Peyer's patch (tissue), 4 donors: ENCODE results near the gene ZNF324. TPM values are rescaled to one million over a fixed set of nuclear protein-coding genes. Genes with fewer than 3 reads are reported as not detected.

Experiments
- DNase-seq, 3 donors: peaks; one replicate each; pipeline ENCODE4 v3.0.0-alpha.2; 2017 to 2019
- H3K27ac ChIP-seq, 4 donors: fragments of 200-600 bp; sonication (generic); one replicate each; pipeline ENCODE4 v1.5.1; 2016 to 2019
- H3K27me3 ChIP-seq, 2 donors: fragments of 200-600 bp; sonication (generic); one replicate each; pipeline ENCODE4 v1.5.1; 2019
- H3K36me3 ChIP-seq, 3 donors: fragments of 200-600 bp; sonication (generic); one replicate each; pipeline ENCODE4 v1.5.1; 2016 to 2019
- H3K4me1 ChIP-seq, 4 donors: fragments of 200-600 bp; sonication (generic); one replicate each; pipeline ENCODE4 v1.5.1; 2016 to 2019
- H3K4me3 ChIP-seq, 4 donors: fragments of 200-600 bp; sonication (generic); 1 replicate in 3 of 4; 2 replicates in 1 of 4; pipeline ENCODE4 v1.5.1; 2016 to 2019; ENCODE audit warnings: mild to moderate bottlenecking in 1 of 4
- H3K9me3 ChIP-seq, 4 donors: fragments of 200-600 bp; sonication (generic); one replicate each; pipeline ENCODE4 v1.5.1; 2016 to 2019; ENCODE audit warnings: mild to moderate bottlenecking in 1 of 4
- CTCF ChIP-seq, 6 experiments: fragments of 450-650 bp in 4 of 6; fragments of 200-600 bp in 2 of 6; sonication (generic) in 1 of 6; IDR thresholded peaks; one replicate each; pipeline ENCODE4 v1.5.1; 2017 to 2019; ENCODE audit warnings: antibody characterized with exemption in 6 of 6, mild to moderate bottlenecking in 3 of 6, moderate library complexity in 1 of 6
- POLR2A ChIP-seq, 2 donors: fragments of 450-650 bp; IDR thresholded peaks; one replicate each; pipeline ENCODE4 v1.5.1; 2017; ENCODE audit warnings: antibody characterized with exemption in 2 of 2, mild to moderate bottlenecking in 2 of 2, moderate library complexity in 2 of 2
- total RNA-seq, 4 donors: library from RNA; depleted of rRNA; stranded (reverse); fragments of >200 nt; gene quantifications; one replicate each; pipeline ENCODE4 v1.1.0, GENCODE V29; 2016

The ZNF324 gene
- total RNA-seq, 4 donors from 2014 or later: 12.4 to 31.2 (median 22.7) TPM

GRCh38 chr19:58473775-58474174 lies 6.9 kb downstream of the ZNF324 start:
- Histone ChIP-seq H3K9me3 (no peaks in the 10 kb centered on the region), H3K36me3 (peaks cover 0 to 38% (median 0%) of the 10 kb centered on the region in 3 donors), H3K4me3 (no peak overlapping the region), H3K27me3 (no peaks in the 10 kb centered on the region), H3K4me1 (peaks cover 0 to 18% (median 6%) of the 10 kb centered on the region in 4 donors), H3K27ac (no peak overlapping the region)
- DNase-seq: no peak
- TF ChIP-seq POLR2A (IDR thresholded peaks at IDR 0.05): no peak
- TF ChIP-seq CTCF (IDR thresholded peaks at IDR 0.05): no peak

GRCh38 chr19:58474291-58474996 lies 7.6 kb downstream of the ZNF324 start:
- Histone ChIP-seq H3K27ac (peak overlapping the region in 1 of 4 donors; percentile 79), H3K4me1 (peaks cover 0 to 18% (median 6%) of the 10 kb centered on the region in 4 donors), H3K27me3 (no peaks in the 10 kb centered on the region), H3K4me3 (no peak overlapping the region), H3K36me3 (peaks cover 0 to 32% (median 0%) of the 10 kb centered on the region in 3 donors), H3K9me3 (no peaks in the 10 kb centered on the region)
- no peak for DNase-seq
- TF ChIP-seq CTCF (IDR thresholded peaks at IDR 0.05) (no peak), POLR2A (IDR thresholded peaks at IDR 0.05) (no peak)

GRCh38 chr19:58474997-58475713 lies 8.3 kb downstream of the ZNF324 start:
- peak overlapping the region; percentile 66 to 71 (median 68) for H3K4me3 ChIP-seq
- H3K27me3 ChIP-seq: no peaks in the 10 kb centered on the region
- H3K36me3 ChIP-seq: peaks cover 0 to 30% (median 0%) of the 10 kb centered on the region in 3 donors
- no peak for DNase-seq
- peak overlapping the region; percentile 79 to 89 (median 86) for H3K27ac ChIP-seq
- no peak for TF ChIP-seq CTCF (IDR thresholded peaks at IDR 0.05)
- TF ChIP-seq POLR2A (IDR thresholded peaks at IDR 0.05): no peak
- peaks cover 0 to 18% (median 6%) of the 10 kb centered on the region in 4 donors for H3K4me1 ChIP-seq
- H3K9me3 ChIP-seq: no peaks in the 10 kb centered on the region

- Histone ChIP-seq H3K4me1 (peaks cover 0 to 18% (median 6%) of the 10 kb centered on the region in 4 donors), H3K9me3 (no peaks in the 10 kb centered on the region), H3K27ac (peak within 1 kb of the TSS; percentile 79 to 89 (median 86)), H3K27me3 (no peaks in the 10 kb centered on the region), H3K4me3 (peak within 1 kb of the TSS; percentile 66 to 71 (median 68)), H3K36me3 (peaks cover 0 to 32% (median 0%) of the 10 kb centered on the region in 3 donors)
- peak; percentile 97 to 99 (median 97) for DNase-seq
- peak; percentile 41 to 46 for TF ChIP-seq POLR2A (IDR thresholded peaks at IDR 0.05)
- no peak for TF ChIP-seq CTCF (IDR thresholded peaks at IDR 0.05)
Observed at GRCh38 chr19:58475714-58476497, 9.0 kb downstream of the ZNF324 start, which contains the start of gene ZNF446. ZNF446 (plus strand) TSS chr19:58476352; CDS start chr19:58477219, 867 bp downstream.

- no peak for DNase-seq
Observed at GRCh38 chr19:58476498-58477015, 9.7 kb downstream of the ZNF324 start.

More at GRCh38 chr19:58476498-58477015, 9.7 kb downstream of the ZNF324 start:
- no peak for TF ChIP-seq POLR2A (IDR thresholded peaks at IDR 0.05)
- TF ChIP-seq CTCF (IDR thresholded peaks at IDR 0.05): no peak
- H3K27ac ChIP-seq: peak overlapping the region; percentile 79 to 89 (median 86)
- H3K9me3 ChIP-seq: no peaks in the 10 kb centered on the region
- H3K36me3 ChIP-seq: peaks cover 0 to 32% (median 0%) of the 10 kb centered on the region in 3 donors
- peak overlapping the region; percentile 66 to 71 (median 68) for H3K4me3 ChIP-seq
- peaks cover 0 to 18% (median 6%) of the 10 kb centered on the region in 4 donors for H3K4me1 ChIP-seq
- H3K27me3 ChIP-seq: no peaks in the 10 kb centered on the region
